Activated T-cell treated with anti-CD3 and anti-CD28 coated beads, Interleukin-2, amount 50 U/mL, for 4 hours (primary cell): ENCODE data around the gene CCDC9. TPM values are rescaled to one million over a fixed set of nuclear protein-coding genes. Genes with fewer than 3 reads are reported as not detected.
A peak's percentile ranks its signal among the peaks of the same experiment; 100 is the strongest.
"Not testable (repeated sequence)": the region's sequence is repeated elsewhere in the genome, so short reads cannot be mapped to it uniquely, and the experiment has no call there.

Source experiments
- ATAC-seq, 2 donors: fragments of 200-7000 bp; cut with Tn5 transposase; one replicate each; pipeline ENCODE4 v1.10.0; 2021
- DNase-seq: peaks from one replicate; pipeline ENCODE4 v3.0.0-alpha.2; 2020
- H3K27me3 Mint-ChIP-seq: one replicate; pipeline ENCODE4 v1.8.0; 2021; ENCODE audit warnings: low read depth, mixed read lengths
- H3K36me3 Mint-ChIP-seq: one replicate; pipeline ENCODE4 v1.8.0; 2022; ENCODE audit warnings: mixed read lengths; ENCODE audit not compliant: insufficient read depth
- H3K4me1 Mint-ChIP-seq: one replicate; pipeline ENCODE4 v1.8.0; 2021; ENCODE audit warnings: low read depth, mixed read lengths
- H3K4me3 Mint-ChIP-seq: one replicate; pipeline ENCODE4 v1.8.0; 2021; ENCODE audit warnings: mild to moderate bottlenecking, moderate library complexity, mixed read lengths
- H3K9me3 Mint-ChIP-seq: one replicate; pipeline ENCODE4 v1.8.0; 2021; ENCODE audit warnings: mixed read lengths
- total RNA-seq, 3 donors: library from RNA; stranded (reverse); gene quantifications; one replicate each; pipeline ENCODE4 v1.2.1, GENCODE V29; 2021

The CCDC9 gene
- total RNA-seq, 3 donors from 2014 or later: 24.0 to 34.5 (median 30.4) TPM

GRCh38 chr19:47266401-47266941 lies 10.1 kb downstream of the CCDC9 start:
- Mint-ChIP-seq H3K9me3 (no peaks in the 10 kb centered on the region), H3K4me1 (no peaks in the 10 kb centered on the region), H3K4me3 (no peak overlapping the region), H3K36me3 (peaks cover 20% of the 10 kb centered on the region), H3K27me3 (no peaks in the 10 kb centered on the region)
- ATAC-seq (no peak), DNase-seq (no peak)

GRCh38 chr19:47267350-47267759 lies 11.0 kb downstream of the CCDC9 start:
- H3K36me3 Mint-ChIP-seq: peaks cover 20% of the 10 kb centered on the region
- no peaks in the 10 kb centered on the region for H3K9me3 Mint-ChIP-seq
- H3K4me1 Mint-ChIP-seq: peaks cover 2% of the 10 kb centered on the region
- DNase-seq (no peak), ATAC-seq (no peak)
- no peaks in the 10 kb centered on the region for H3K27me3 Mint-ChIP-seq
- no peak overlapping the region for H3K4me3 Mint-ChIP-seq

- H3K4me3 Mint-ChIP-seq: no peak overlapping the region
- H3K9me3 Mint-ChIP-seq: no peaks in the 10 kb centered on the region
- peaks cover 20% of the 10 kb centered on the region for H3K36me3 Mint-ChIP-seq
- peaks cover 8% of the 10 kb centered on the region for H3K4me1 Mint-ChIP-seq
- H3K27me3 Mint-ChIP-seq: no peaks in the 10 kb centered on the region
- no peak for ATAC-seq
- no peak for DNase-seq
These were observed 11.7 kb downstream of the CCDC9 start for GRCh38 chr19:47268028-47268427.

GRCh38 chr19:47269596-47269995 lies 13.3 kb downstream of the CCDC9 start:
- no peak for ATAC-seq

GRCh38 chr19:47270408-47270807 lies 14.1 kb downstream of the CCDC9 start:
- Mint-ChIP-seq H3K9me3 (no peaks in the 10 kb centered on the region), H3K4me1 (peaks cover 11% of the 10 kb centered on the region), H3K4me3 (no peak overlapping the region), H3K27me3 (no peaks in the 10 kb centered on the region), H3K36me3 (peaks cover 13% of the 10 kb centered on the region)
- DNase-seq: no peak
- ATAC-seq: no peak

More at GRCh38 chr19:47269596-47269995, 13.3 kb downstream of the CCDC9 start:
- H3K36me3 Mint-ChIP-seq: peaks cover 14% of the 10 kb centered on the region
- H3K4me3 Mint-ChIP-seq: no peak overlapping the region
- H3K27me3 Mint-ChIP-seq: no peaks in the 10 kb centered on the region
- H3K4me1 Mint-ChIP-seq: peaks cover 8% of the 10 kb centered on the region
- DNase-seq: no peak
- H3K9me3 Mint-ChIP-seq: no peaks in the 10 kb centered on the region

- DNase-seq (no peak), ATAC-seq (no peak)
- H3K36me3 Mint-ChIP-seq: peaks cover 12% of the 10 kb centered on the region
- no peaks in the 10 kb centered on the region for H3K27me3 Mint-ChIP-seq
- peaks cover 16% of the 10 kb centered on the region for H3K4me1 Mint-ChIP-seq
- no peak overlapping the region for H3K4me3 Mint-ChIP-seq
- no peaks in the 10 kb centered on the region for H3K9me3 Mint-ChIP-seq
These were observed 15.6 kb downstream of the CCDC9 start for GRCh38 chr19:47271949-47272348.

- Mint-ChIP-seq H3K4me3 (peak overlapping the region; percentile 76), H3K4me1 (peaks cover 16% of the 10 kb centered on the region), H3K36me3 (peaks cover 12% of the 10 kb centered on the region), H3K27me3 (no peaks in the 10 kb centered on the region), H3K9me3 (no peaks in the 10 kb centered on the region)
- no peak for ATAC-seq
- no peak for DNase-seq
These were observed 16.4 kb downstream of the CCDC9 start for GRCh38 chr19:47272448-47273312.

- no peaks in the 10 kb centered on the region for H3K9me3 Mint-ChIP-seq
- H3K27me3 Mint-ChIP-seq: no peaks in the 10 kb centered on the region
- peak overlapping the region; percentile 92 for H3K4me3 Mint-ChIP-seq
- peak; percentile 77 to 78 for ATAC-seq
- peaks cover 18% of the 10 kb centered on the region for H3K4me1 Mint-ChIP-seq
- peak; percentile 84 for DNase-seq
- peaks cover 10% of the 10 kb centered on the region for H3K36me3 Mint-ChIP-seq
These were observed 17.2 kb downstream of the CCDC9 start for GRCh38 chr19:47273313-47274070.

- no peaks in the 10 kb centered on the region for H3K27me3 Mint-ChIP-seq
- peaks cover 18% of the 10 kb centered on the region for H3K4me1 Mint-ChIP-seq
- peak; percentile 100 for DNase-seq
- peak; percentile 77 to 78 for ATAC-seq
- no peaks in the 10 kb centered on the region for H3K9me3 Mint-ChIP-seq
- H3K4me3 Mint-ChIP-seq: peak within 1 kb of the TSS; percentile 92
- peaks cover 8% of the 10 kb centered on the region for H3K36me3 Mint-ChIP-seq
These were observed 18.0 kb downstream of the CCDC9 start, which contains the start of gene INAFM1 for GRCh38 chr19:47274071-47274890. TSS of gene INAFM1 (plus strand) at chr19:47274885. CDS start at chr19:47274920, 35 bp downstream.

- Mint-ChIP-seq H3K9me3 (no peaks in the 10 kb centered on the region), H3K4me3 (peak overlapping the region; percentile 77), H3K27me3 (no peaks in the 10 kb centered on the region), H3K4me1 (peaks cover 18% of the 10 kb centered on the region), H3K36me3 (peaks cover 6% of the 10 kb centered on the region)
- DNase-seq: peak; percentile 27
- ATAC-seq: peak; percentile 25 to 29
These were observed 18.8 kb downstream of the CCDC9 start for GRCh38 chr19:47274891-47275761.

- Mint-ChIP-seq H3K9me3 (no peaks in the 10 kb centered on the region), H3K4me3 (peak overlapping the region; percentile 77), H3K27me3 (no peaks in the 10 kb centered on the region), H3K4me1 (peaks cover 18% of the 10 kb centered on the region), H3K36me3 (no peaks in the 10 kb centered on the region)
- DNase-seq: no peak
- no peak for ATAC-seq
These were observed 19.6 kb downstream of the CCDC9 start for GRCh38 chr19:47275791-47276461.

- not testable (repeated sequence) for H3K27me3 Mint-ChIP-seq, DNase-seq, H3K36me3 Mint-ChIP-seq, ATAC-seq, H3K9me3 Mint-ChIP-seq
- H3K4me1 Mint-ChIP-seq: peaks cover 18% of the 10 kb centered on the region
- H3K4me3 Mint-ChIP-seq: peak overlapping the region; percentile 77
These were observed 20.2 kb downstream of the CCDC9 start for GRCh38 chr19:47276513-47276912.
